ENCODE measurements around the gene HTR1D. TPM values are rescaled to one million over a fixed set of nuclear protein-coding genes. Genes with fewer than 3 reads are reported as not detected.

HTR1D gene
- total RNA-seq, 2 donors from 2014 or later = not detected

DNA sequence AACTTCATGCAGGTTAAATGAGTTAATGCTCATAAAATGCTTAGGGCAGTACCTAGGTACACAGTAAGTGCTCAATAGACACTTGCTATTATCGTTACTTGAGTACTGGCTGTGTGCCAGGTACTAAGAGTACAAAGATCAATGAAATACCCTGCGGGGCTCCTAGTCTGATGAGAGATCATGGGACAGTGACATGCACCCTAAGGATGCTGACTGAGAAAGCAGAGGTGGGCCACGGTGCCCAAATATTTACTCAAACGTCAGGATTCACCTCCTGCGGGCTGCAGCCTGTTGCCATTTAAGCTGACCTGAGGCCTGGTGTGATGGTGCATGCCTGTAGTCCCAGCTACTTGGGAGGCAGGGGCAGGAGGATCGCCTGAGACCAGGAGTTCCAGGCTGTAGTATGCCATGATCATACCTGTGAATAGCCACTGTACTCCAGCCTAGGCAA, 28.8 kb downstream of the HTR1D start:
- TF ChIP-seq, protein P1, sequence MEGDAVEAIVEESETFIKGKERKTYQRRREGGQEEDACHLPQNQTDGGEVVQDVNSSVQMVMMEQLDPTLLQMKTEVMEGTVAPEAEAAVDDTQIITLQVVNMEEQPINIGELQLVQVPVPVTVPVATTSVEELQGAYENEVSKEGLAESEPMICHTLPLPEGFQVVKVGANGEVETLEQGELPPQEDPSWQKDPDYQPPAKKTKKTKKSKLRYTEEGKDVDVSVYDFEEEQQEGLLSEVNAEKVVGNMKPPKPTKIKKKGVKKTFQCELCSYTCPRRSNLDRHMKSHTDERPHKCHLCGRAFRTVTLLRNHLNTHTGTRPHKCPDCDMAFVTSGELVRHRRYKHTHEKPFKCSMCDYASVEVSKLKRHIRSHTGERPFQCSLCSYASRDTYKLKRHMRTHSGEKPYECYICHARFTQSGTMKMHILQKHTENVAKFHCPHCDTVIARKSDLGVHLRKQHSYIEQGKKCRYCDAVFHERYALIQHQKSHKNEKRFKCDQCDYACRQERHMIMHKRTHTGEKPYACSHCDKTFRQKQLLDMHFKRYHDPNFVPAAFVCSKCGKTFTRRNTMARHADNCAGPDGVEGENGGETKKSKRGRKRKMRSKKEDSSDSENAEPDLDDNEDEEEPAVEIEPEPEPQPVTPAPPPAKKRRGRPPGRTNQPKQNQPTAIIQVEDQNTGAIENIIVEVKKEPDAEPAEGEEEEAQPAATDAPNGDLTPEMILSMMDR (IDR thresholded peaks at IDR 0.05) = no peak
- DNase-seq (ENCODE audit: low spot score) = no peak

DNA sequence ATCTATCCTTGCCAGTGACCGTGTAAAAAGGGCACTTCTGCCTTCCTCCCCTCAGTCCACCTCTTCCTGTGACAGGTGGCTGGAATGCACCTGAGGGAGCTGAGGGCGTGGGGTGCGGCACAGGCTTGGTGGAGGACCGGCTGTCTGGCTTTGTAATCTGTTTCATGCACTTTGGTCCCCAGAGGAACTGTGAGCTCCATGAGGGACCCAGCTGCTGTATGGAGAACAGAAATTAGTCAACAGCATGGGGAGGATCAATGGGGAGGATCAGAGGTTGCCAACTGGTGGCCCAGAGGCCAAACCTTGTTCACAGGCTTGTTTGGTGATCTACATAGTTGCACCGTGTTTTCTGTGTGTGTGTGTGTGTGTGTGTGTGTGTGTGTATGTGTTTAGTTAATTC, 29.7 kb downstream of the HTR1D start:
- H3K9me3 ChIP-seq = no peaks in the 10 kb centered on the region
- TF ChIP-seq, protein P1 (IDR thresholded peaks at IDR 0.05) = no peak
- H3K4me3 ChIP-seq = no peak overlapping the region
- no peak overlapping the region for H3K27ac ChIP-seq
- H3K36me3 ChIP-seq = no peaks in the 10 kb centered on the region
- no peaks in the 10 kb centered on the region for H3K27me3 ChIP-seq (replicated peaks; ENCODE audit: insufficient read depth)
- no peak for ATAC-seq (ENCODE audit: insufficient number of reproducible peaks, low FRiP score, low read depth)
- peaks cover 0 to 6% of the 10 kb centered on the region in 2 donors for H3K4me1 ChIP-seq (ENCODE audit: control insufficient read depth in 1 of 2, low read depth in 2 of 2)
- DNase-seq (ENCODE audit: low spot score) = no peak

More for the DNA sequence above, 28.8 kb downstream of the HTR1D start:
- Histone ChIP-seq H3K27me3 (replicated peaks; ENCODE audit: insufficient read depth) (no peaks in the 10 kb centered on the region), H3K36me3 (no peaks in the 10 kb centered on the region), H3K4me3 (no peak overlapping the region), H3K4me1 (ENCODE audit: control insufficient read depth in 1 of 2, low read depth in 2 of 2) (peaks cover 0 to 6% of the 10 kb centered on the region in 2 donors), H3K27ac (no peak overlapping the region), H3K9me3 (no peaks in the 10 kb centered on the region)
- no peak for ATAC-seq (ENCODE audit: insufficient number of reproducible peaks, low FRiP score, low read depth)

DNA sequence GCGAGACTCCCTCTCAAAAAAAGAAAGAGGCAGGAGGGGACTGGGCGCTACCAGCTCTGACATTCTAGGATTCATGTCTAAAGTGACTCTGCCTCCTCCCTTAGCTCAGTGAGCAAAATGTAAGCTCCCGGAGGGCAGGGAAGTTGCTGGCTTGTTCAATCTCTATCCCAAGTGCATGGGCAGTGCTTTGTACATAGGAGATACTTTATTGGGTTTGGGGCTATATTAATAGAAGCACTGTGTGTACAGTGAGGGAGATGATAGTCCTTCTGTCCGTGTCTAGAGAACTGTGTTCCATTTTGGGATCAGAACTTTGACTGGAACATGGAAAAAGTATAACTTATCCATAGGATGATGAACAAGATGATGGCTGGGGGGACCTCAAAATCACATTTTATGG, 31.9 kb downstream of the HTR1D start:
- DNase-seq (ENCODE audit: low spot score) (no peak), ATAC-seq (ENCODE audit: insufficient number of reproducible peaks, low FRiP score, low read depth) (no peak)
- H3K9me3 ChIP-seq = no peaks in the 10 kb centered on the region
- H3K4me1 ChIP-seq (ENCODE audit: control insufficient read depth in 1 of 2, low read depth in 2 of 2) = peaks cover 0 to 6% of the 10 kb centered on the region in 2 donors
- TF ChIP-seq, protein P1 (IDR thresholded peaks at IDR 0.05) = no peak
- H3K27ac ChIP-seq = no peak overlapping the region
- no peaks in the 10 kb centered on the region for H3K27me3 ChIP-seq (replicated peaks; ENCODE audit: insufficient read depth)
- H3K4me3 ChIP-seq = no peak overlapping the region
- no peaks in the 10 kb centered on the region for H3K36me3 ChIP-seq

DNA sequence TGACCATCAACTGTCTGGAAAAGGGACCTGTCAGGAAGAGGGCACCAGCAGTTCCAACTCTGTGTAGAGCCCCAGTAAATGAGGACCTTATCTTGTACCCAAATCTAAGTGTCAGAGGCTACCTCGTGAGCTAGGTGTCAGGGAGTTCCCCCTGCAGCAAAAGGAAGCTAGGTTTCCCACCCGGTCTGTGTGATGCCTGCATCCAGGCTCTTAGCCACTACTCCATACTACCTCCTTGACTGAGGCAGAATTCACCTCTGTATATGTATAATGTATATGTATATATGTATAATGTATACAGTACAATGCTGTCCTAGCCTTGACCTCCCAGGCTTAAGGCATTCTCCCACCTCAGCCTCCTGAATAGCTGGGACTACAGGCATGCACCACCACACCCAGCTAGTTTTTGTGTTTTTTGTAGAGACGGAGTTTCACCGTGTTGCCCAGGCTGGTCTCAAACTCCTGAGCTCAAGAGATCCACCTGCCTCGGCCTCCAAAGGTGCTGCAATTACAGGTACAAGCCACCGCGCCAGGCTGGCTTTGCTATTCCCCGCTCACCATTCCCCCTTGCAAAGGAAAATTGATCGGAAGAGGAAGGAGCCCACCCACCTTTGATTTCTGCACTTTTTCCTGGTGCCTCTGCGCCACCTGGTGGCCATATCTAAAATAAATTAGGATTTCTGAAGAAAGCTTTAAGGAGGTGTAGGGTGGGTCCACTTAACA, 32.9 kb downstream of the HTR1D start:
- no peak overlapping the region for H3K27ac ChIP-seq
- no peaks in the 10 kb centered on the region for H3K36me3 ChIP-seq
- H3K4me1 ChIP-seq (ENCODE audit: control insufficient read depth in 1 of 2, low read depth in 2 of 2) = peaks cover 0 to 6% of the 10 kb centered on the region in 2 donors
- TF ChIP-seq, protein P1 (IDR thresholded peaks at IDR 0.05) = peak; percentile 88
- ATAC-seq (ENCODE audit: insufficient number of reproducible peaks, low FRiP score, low read depth) (no peak), DNase-seq (ENCODE audit: low spot score) (no peak)
- H3K27me3 ChIP-seq (replicated peaks; ENCODE audit: insufficient read depth) = no peaks in the 10 kb centered on the region
- peak overlapping the region; percentile 71 for H3K4me3 ChIP-seq
- H3K9me3 ChIP-seq = no peaks in the 10 kb centered on the region

DNA sequence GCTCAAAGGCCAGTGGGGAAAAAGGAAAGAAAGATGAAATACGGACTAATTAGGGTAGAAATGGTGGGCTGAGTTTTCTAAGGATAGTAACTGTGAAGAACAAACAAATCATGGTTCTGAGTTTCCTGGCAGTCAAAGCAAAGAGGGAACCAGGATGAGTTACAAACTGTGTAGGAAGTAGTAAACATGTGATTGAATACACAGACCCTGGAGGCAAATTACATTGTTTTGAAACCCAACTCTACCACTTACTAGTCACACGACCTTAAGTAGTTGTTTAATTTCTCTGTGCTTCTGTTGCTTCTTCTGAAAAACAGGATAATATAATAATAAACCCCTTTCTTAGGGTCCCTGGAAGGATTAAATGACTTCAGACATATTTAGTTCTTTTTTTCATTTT, 37.4 kb downstream of the HTR1D start:
- H3K27me3 ChIP-seq (replicated peaks; ENCODE audit: insufficient read depth) = no peaks in the 10 kb centered on the region
- no peak overlapping the region for H3K4me3 ChIP-seq
- TF ChIP-seq, protein P1 (IDR thresholded peaks at IDR 0.05) = no peak
- H3K9me3 ChIP-seq = no peaks in the 10 kb centered on the region
- DNase-seq (ENCODE audit: low spot score) = no peak
- ATAC-seq (ENCODE audit: insufficient number of reproducible peaks, low FRiP score, low read depth) = no peak
- H3K27ac ChIP-seq = no peak overlapping the region
- H3K4me1 ChIP-seq (ENCODE audit: control insufficient read depth in 1 of 2, low read depth in 2 of 2) = peaks cover 2 to 32% of the 10 kb centered on the region in 2 donors
- H3K36me3 ChIP-seq = no peaks in the 10 kb centered on the region

Data from thoracic aorta (tissue), 2 donors.